ENCODE results near the gene PKHD1.
A peak's percentile ranks its signal among the peaks of the same experiment; 100 is the strongest.

GRCh38 chr6:51618563-51618962 lies 468.9 kb downstream of the PKHD1 start:
- no peak for TF ChIP-seq POLR2A (IDR thresholded peaks at IDR 0.05)
- TF ChIP-seq CTCF (IDR thresholded peaks at IDR 0.05), result peak in 7 of 12 donors; percentile 9 to 73 (median 31)

Data from heart left ventricle (tissue), 13 donors.